ENCODE measurements around the gene ZNF77. TPM values are rescaled to one million over a fixed set of nuclear protein-coding genes. Genes with fewer than 3 reads are reported as not detected.
A peak's percentile ranks its signal among the peaks of the same experiment; 100 is the strongest.
"Not testable (repeated sequence)": the region's sequence is repeated elsewhere in the genome, so short reads cannot be mapped to it uniquely, and the experiment has no call there.

Gene ZNF77
- total and polyA plus RNA-seq, 8 donors = 1.3 to 3.4 (median 2.0) TPM

DNA sequence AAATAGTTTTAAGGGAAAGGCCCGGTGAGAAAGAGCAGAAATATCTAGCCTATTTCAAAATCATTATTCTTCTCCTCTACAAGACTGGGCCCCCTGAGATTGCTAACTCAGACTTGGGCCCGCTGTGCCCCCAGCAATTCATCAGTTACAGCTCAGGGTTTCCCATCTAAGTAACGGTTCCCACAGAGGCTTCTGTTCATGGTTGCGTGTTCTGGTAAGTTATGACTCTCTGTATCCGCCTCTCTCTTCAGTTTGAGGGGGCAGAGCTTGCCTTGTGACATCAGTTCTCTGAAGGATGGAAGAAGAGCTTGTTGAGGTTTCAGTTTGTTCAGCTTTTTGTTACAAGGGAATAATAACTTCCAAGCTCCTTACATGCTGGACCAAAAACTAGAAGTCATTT, 32.5 kb downstream of the ZNF77 start:
- H3K27me3 ChIP-seq = no peaks in the 10 kb centered on the region
- no peaks in the 10 kb centered on the region for H3K9me3 ChIP-seq
- 97% methylated on average over 5 of the region's 5 CpGs for WGBS, 2 donors
- no peak overlapping the region for H3K4me3 ChIP-seq
- peaks cover 2 to 10% (median 5%) of the 10 kb centered on the region in 3 donors for H3K36me3 ChIP-seq
- ATAC-seq = no peak
- no peak overlapping the region for H3K27ac ChIP-seq
- no peaks in the 10 kb centered on the region for H3K4me1 ChIP-seq
- no peak for FAIRE-seq
- TF ChIP-seq, protein P1, sequence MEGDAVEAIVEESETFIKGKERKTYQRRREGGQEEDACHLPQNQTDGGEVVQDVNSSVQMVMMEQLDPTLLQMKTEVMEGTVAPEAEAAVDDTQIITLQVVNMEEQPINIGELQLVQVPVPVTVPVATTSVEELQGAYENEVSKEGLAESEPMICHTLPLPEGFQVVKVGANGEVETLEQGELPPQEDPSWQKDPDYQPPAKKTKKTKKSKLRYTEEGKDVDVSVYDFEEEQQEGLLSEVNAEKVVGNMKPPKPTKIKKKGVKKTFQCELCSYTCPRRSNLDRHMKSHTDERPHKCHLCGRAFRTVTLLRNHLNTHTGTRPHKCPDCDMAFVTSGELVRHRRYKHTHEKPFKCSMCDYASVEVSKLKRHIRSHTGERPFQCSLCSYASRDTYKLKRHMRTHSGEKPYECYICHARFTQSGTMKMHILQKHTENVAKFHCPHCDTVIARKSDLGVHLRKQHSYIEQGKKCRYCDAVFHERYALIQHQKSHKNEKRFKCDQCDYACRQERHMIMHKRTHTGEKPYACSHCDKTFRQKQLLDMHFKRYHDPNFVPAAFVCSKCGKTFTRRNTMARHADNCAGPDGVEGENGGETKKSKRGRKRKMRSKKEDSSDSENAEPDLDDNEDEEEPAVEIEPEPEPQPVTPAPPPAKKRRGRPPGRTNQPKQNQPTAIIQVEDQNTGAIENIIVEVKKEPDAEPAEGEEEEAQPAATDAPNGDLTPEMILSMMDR (IDR thresholded peaks at IDR 0.05) = no peak
- intact Hi-C loops (cut with DNase I) = no loop called here
- no peak for DNase-seq

GRCh38 chr19:2906631-2907195, 38.1 kb downstream of the ZNF77 start:
- no peak for DNase-seq
- WGBS, 2 donors = 88 to 92% methylated on average over 20 of the region's 20 CpGs
- no peaks in the 10 kb centered on the region for H3K27me3 ChIP-seq
- intact Hi-C loops (cut with DNase I) = no loop called here
- no peak for FAIRE-seq
- no peak overlapping the region for H3K27ac ChIP-seq
- H3K4me3 ChIP-seq = no peak overlapping the region
- TF ChIP-seq, protein P1 (IDR thresholded peaks at IDR 0.05) = no peak
- peaks cover 0 to 6% (median 0%) of the 10 kb centered on the region in 3 donors for H3K4me1 ChIP-seq
- ATAC-seq = no peak
- H3K9me3 ChIP-seq = no peaks in the 10 kb centered on the region
- H3K36me3 ChIP-seq = no peaks in the 10 kb centered on the region

DNA sequence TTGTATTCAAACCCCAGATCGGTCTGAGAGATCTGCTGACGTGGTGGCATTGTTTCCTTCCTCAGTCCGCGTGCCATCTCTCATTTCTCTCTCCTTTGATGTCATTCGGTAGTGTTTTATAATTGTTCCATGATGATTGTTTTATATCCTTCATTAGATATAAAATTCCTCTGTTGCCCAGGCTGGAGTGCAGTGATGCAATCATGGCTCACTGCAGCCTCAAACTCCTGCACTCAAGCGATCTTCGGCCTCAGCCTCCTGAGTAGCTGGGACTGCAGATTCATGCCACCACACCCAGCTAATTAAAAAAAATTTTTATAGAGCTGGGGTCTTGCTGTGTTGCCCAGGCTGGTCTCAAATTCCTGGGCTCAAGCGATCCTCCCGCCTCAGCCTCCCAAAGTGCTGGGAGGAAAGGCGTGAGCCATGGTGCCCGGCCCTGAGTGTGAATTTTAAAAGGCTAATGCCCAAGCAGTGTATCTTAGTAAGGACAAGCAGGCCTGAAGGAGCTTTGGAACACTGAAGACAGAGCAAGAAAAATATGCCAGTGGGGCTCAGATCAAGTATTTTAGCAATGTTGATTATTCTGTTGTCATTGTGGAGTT, 38.8 kb downstream of the ZNF77 start:
- Histone ChIP-seq H3K27ac (no peak overlapping the region), H3K36me3 (no peaks in the 10 kb centered on the region), H3K4me3 (no peak overlapping the region), H3K9me3 (no peaks in the 10 kb centered on the region), H3K4me1 (peaks cover 0 to 6% (median 0%) of the 10 kb centered on the region in 3 donors), H3K27me3 (no peaks in the 10 kb centered on the region)
- TF ChIP-seq, protein P1 (IDR thresholded peaks at IDR 0.05) = no peak
- WGBS, 2 donors = 90 to 93% methylated on average over 11 of the region's 11 CpGs
- intact Hi-C loops (cut with DNase I) = no loop called here
- DNase-seq (no peak), FAIRE-seq (no peak), ATAC-seq (no peak)

DNA sequence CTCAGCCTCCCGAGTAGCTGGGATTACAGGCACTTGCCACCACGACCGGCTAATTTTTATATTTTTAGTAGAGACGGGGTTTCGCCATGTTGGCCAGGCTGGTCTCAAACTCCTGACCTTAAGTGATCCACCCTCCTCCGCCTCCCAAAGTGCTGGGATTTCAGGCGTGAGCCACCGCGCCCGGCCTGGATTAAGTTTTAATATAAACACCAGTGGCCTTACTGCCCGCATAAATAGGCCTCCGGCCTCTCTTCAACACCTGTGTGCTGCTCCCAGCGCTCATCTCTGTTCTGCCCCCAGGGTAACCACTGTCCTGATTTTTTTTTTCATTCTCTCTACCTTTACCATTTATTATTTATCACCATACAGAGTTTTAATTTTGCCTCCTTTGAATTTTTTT, 41.4 kb downstream of the ZNF77 start:
- ATAC-seq; H3K4me3 ChIP-seq; H3K27me3 ChIP-seq; H3K4me1 ChIP-seq; H3K36me3 ChIP-seq; H3K27ac ChIP-seq; intact Hi-C loops (cut with DNase I); H3K9me3 ChIP-seq; FAIRE-seq: not testable (repeated sequence)
- peak in 1 of 6 donors; percentile 0 for DNase-seq
- 89 to 93% methylated on average over 13 of the region's 13 CpGs for WGBS, 2 donors

GRCh38 chr19:2902590-2903218, 42.1 kb downstream of the ZNF77 start:
- H3K9me3 ChIP-seq = no peaks in the 10 kb centered on the region
- H3K36me3 ChIP-seq = no peaks in the 10 kb centered on the region
- ATAC-seq = no peak
- H3K27me3 ChIP-seq = no peaks in the 10 kb centered on the region
- no peak overlapping the region for H3K4me3 ChIP-seq
- peaks cover 0 to 6% (median 0%) of the 10 kb centered on the region in 3 donors for H3K4me1 ChIP-seq
- 81 to 85% methylated on average over 13 of the region's 13 CpGs for WGBS, 2 donors
- H3K27ac ChIP-seq = no peak overlapping the region
- TF ChIP-seq, protein P1 (IDR thresholded peaks at IDR 0.05) = no peak
- no peak for FAIRE-seq
- DNase-seq = peak in 1 of 6 donors; percentile 8
- intact Hi-C loops (cut with DNase I) = no loop called here
